GM23338 (cell line): ENCODE measurements around the gene TRAM2.

Experiments
- CREB1 ChIP-seq: fragments of 250-450 bp; sonication (Bioruptor Pico); IDR thresholded peaks from 2 replicates; pipeline ENCODE4 v1.5.0; 2020; ENCODE audit warnings: low read depth, mild to moderate bottlenecking, moderate library complexity
- EZH2 ChIP-seq: fragments of 200-600 bp; sonication (generic); IDR thresholded peaks from one replicate; pipeline ENCODE4 v1.8.0; 2017; ENCODE audit warnings: antibody characterized with exemption, mild to moderate bottlenecking, low read depth; ENCODE audit not compliant: unreplicated experiment
- JUNB ChIP-seq: IDR thresholded peaks from one replicate; pipeline ENCODE4 v1.6.1; 2016; ENCODE audit warnings: antibody characterized with exemption; ENCODE audit not compliant: unreplicated experiment
- POLR2AphosphoS5 ChIP-seq: IDR thresholded peaks from 2 replicates; pipeline ENCODE4 v1.6.1; 2016; ENCODE audit warnings: antibody characterized with exemption, low read depth
- REST ChIP-seq: IDR thresholded peaks from one replicate; pipeline ENCODE4 v1.6.1; 2018; ENCODE audit warnings: antibody characterized with exemption; ENCODE audit not compliant: unreplicated experiment
- STAT1 ChIP-seq: IDR thresholded peaks from one replicate; pipeline ENCODE4 v1.6.1; 2016; ENCODE audit warnings: antibody characterized with exemption; ENCODE audit not compliant: unreplicated experiment
- ZNF331 ChIP-seq: fragments of 250-450 bp; sonication (Bioruptor Pico); IDR thresholded peaks from 2 replicates; pipeline ENCODE4 v1.5.0; 2020; ENCODE audit warnings: low read depth, mild to moderate bottlenecking, moderate library complexity
- TF ChIP-seq, protein P1 (sequence below), 2 experiments: fragments of 200-600 bp in 1 of 2; sonication (generic) in 1 of 2; conservative IDR thresholded peaks; 2 replicates each; pipeline versions ENCODE4 v1.5.1 to v1.6.1; 2016 to 2017; ENCODE audit warnings: antibody characterized with exemption in 2 of 2, low read depth in 2 of 2, mild to moderate bottlenecking in 2 of 2, moderate library complexity in 1 of 2

DNA sequence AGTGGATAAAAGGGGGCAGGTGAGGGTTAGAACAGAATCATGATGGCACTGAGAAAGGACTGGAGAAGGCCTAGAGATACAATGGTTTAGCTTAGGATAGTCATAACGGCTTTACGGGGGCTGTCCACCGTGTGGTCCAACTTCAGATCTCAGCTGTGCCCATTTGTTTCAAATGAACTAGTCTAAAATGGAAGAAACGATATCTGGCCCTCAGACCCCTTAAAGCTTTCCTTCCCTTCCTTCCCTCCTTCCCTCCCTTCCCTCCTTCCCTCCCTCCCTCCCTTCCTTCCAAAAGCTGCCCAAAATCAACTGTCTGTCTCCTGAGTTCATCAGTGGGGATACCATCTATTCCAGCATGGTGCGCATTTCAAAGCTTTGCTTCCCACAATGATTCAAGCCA lies 27.9 kb downstream of the TRAM2 start:
- TF ChIP-seq POLR2AphosphoS5 (no peak), EZH2 (no peak), STAT1 (no peak), ZNF331 (no peak), REST (no peak), CREB1 (CRISPR knock-in tag) (no peak), JUNB (no peak)
- TF ChIP-seq, protein P1, sequence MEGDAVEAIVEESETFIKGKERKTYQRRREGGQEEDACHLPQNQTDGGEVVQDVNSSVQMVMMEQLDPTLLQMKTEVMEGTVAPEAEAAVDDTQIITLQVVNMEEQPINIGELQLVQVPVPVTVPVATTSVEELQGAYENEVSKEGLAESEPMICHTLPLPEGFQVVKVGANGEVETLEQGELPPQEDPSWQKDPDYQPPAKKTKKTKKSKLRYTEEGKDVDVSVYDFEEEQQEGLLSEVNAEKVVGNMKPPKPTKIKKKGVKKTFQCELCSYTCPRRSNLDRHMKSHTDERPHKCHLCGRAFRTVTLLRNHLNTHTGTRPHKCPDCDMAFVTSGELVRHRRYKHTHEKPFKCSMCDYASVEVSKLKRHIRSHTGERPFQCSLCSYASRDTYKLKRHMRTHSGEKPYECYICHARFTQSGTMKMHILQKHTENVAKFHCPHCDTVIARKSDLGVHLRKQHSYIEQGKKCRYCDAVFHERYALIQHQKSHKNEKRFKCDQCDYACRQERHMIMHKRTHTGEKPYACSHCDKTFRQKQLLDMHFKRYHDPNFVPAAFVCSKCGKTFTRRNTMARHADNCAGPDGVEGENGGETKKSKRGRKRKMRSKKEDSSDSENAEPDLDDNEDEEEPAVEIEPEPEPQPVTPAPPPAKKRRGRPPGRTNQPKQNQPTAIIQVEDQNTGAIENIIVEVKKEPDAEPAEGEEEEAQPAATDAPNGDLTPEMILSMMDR (conservative IDR thresholded peaks at IDR 0.05; ENCODE audit: low read depth in 2 of 2), result no peak
